Panc1 (cell line): ENCODE results near the gene GCK. TPM values are rescaled to one million over a fixed set of nuclear protein-coding genes. Genes with fewer than 3 reads are reported as not detected.

Experiments
- ATAC-seq: fragments of 200-7000 bp; cut with Tn5 transposase; 2 replicates; pipeline ENCODE4 v1.9.1; 2020; ENCODE audit warnings: mild to moderate bottlenecking, moderate library complexity
- BruUV-seq: library from RNA; stranded (reverse); fragments of 400-500 nt; replicated peaks from 2 replicates; lab custom pipeline; 2021; lab: Mats Ljungman, UMichigan
- CTCF ChIA-PET: fragments of 300-600 bp; sonication (Branson Sonifier 250); formaldehyde crosslinking; loops from one replicate; lab custom pipeline; 2022; ENCODE audit warnings: antibody characterized with exemption; lab: Charles Lee
- POLR2A ChIA-PET: fragments of 300-600 bp; sonication (Branson Sonifier 250); formaldehyde crosslinking; loops from one replicate; lab custom pipeline; 2022; ENCODE audit warnings: antibody characterized with exemption; lab: Charles Lee
- DNase-seq: peaks from one replicate; pipeline ENCODE4 v3.0.0-alpha.2; 2010; ENCODE audit warnings: low read depth, low spot score
- H3K27ac ChIP-seq: 2 replicates; pipeline ENCODE4 v1.5.1; 2011; ENCODE audit warnings: mild to moderate bottlenecking, low read length, inconsistent platforms
- H3K27me3 ChIP-seq: fragments of 200-500 bp; sonication (Bioruptor generic); 2 replicates; pipeline ENCODE4 v1.6.0; 2014; ENCODE audit warnings: low read length, inconsistent platforms; ENCODE audit not compliant: control insufficient read depth, insufficient read depth
- H3K36me3 ChIP-seq: fragments of 200-500 bp; sonication (Bioruptor generic); 2 replicates; pipeline ENCODE4 v1.5.1; 2014; ENCODE audit warnings: inconsistent platforms, mild to moderate bottlenecking, low read length, moderate library complexity; ENCODE audit not compliant: control insufficient read depth, insufficient read depth
- H3K4me1 ChIP-seq: 2 replicates; pipeline ENCODE4 v1.5.1; 2011; ENCODE audit warnings: inconsistent platforms, mild to moderate bottlenecking, low read length, moderate library complexity; ENCODE audit not compliant: control insufficient read depth, insufficient read depth
- H3K4me3 ChIP-seq, 2 experiments: 2 replicates each; pipeline ENCODE4 v1.5.1; 2011 to 2012; ENCODE audit warnings: low read depth in 2 of 2, low read length in 2 of 2, mild to moderate bottlenecking in 2 of 2, inconsistent platforms in 1 of 2, moderate library complexity in 1 of 2
- H3K9me3 ChIP-seq: fragments of 200-500 bp; sonication (Bioruptor generic); 2 replicates; pipeline ENCODE4 v1.5.1; 2014; ENCODE audit warnings: low read depth, mild to moderate bottlenecking, inconsistent platforms, low read length, moderate library complexity; ENCODE audit not compliant: control insufficient read depth, insufficient read depth
- CTCF ChIP-seq: fragments of 450-650 bp; IDR thresholded peaks from 2 replicates; pipeline ENCODE4 v1.5.1; 2017; ENCODE audit warnings: mild to moderate bottlenecking
- POLR2AphosphoS5 ChIP-seq: IDR thresholded peaks from 2 replicates; pipeline ENCODE4 v1.6.1; 2012; ENCODE audit warnings: mild to moderate bottlenecking, low read depth, low read length, moderate library complexity
- REST ChIP-seq, 2 experiments: IDR thresholded peaks; 2 replicates each; pipeline ENCODE4 v1.6.1; 2011 to 2012; ENCODE audit warnings: low read depth in 2 of 2, control low read depth in 1 of 2, low read length in 1 of 2, mild to moderate bottlenecking in 1 of 2, moderate library complexity in 1 of 2; ENCODE audit not compliant: insufficient read depth in 1 of 2
- SIN3A ChIP-seq: IDR thresholded peaks from 2 replicates; pipeline ENCODE4 v1.6.1; 2012; ENCODE audit warnings: low read depth, mild to moderate bottlenecking, low read length, moderate library complexity, borderline replicate concordance; ENCODE audit not compliant: insufficient read depth
- TCF7L2 ChIP-seq: IDR thresholded peaks from 2 replicates; pipeline ENCODE4 v1.6.1; 2011; ENCODE audit warnings: mild to moderate bottlenecking, low read depth, low read length, inconsistent platforms
- in situ Hi-C: cut with HindIII; loops from 2 replicates; pipeline ENCODE4 v1.10.0; 2016; ENCODE audit warnings: low sequenced_read_pairs, low pct_unique_long_range_greater_than_20kb
- intact Hi-C: fragments of 100-400 bp; cut with micrococcal nuclease; formaldehyde crosslinking; loops from one replicate; pipeline ENCODE4 v1.10.0; 2022; ENCODE audit not compliant: unreplicated experiment
- total RNA-seq: library from RNA; stranded (reverse); gene quantifications from one replicate; pipeline ENCODE4 v1.2.1, GENCODE V29; 2021; ENCODE audit not compliant: unreplicated experiment

GCK gene
- total RNA-seq, 1 experiment from 2014 or later: 0.36 TPM

- Histone ChIP-seq H3K36me3 (peaks cover 19% of the 10 kb centered on the region), H3K4me3 (peak overlapping the region in 1 of 2 experiments; percentile 87; a peak in 2 of 4 replicates), H3K27me3 (no peaks in the 10 kb centered on the region), H3K9me3 (no peaks in the 10 kb centered on the region), H3K4me1 (peaks cover 11% of the 10 kb centered on the region), H3K27ac (peak overlapping the region; percentile 97)
- in situ Hi-C loops (no loop called here), intact Hi-C loops (no loop called here)
- DNase-seq (no peak), ATAC-seq (no peak)
- CTCF ChIA-PET: interaction anchor here (0.7 kb wide), 1 partner anchor 74 kb away, joined by 4 read pairs; no protein-coding TSS in a partner anchor
- POLR2A ChIA-PET: no interaction called here
- TF ChIP-seq REST (IDR thresholded peaks at IDR 0.05; ENCODE audit: insufficient read depth in 1 of 2, low read depth in 2 of 2, low read length in 1 of 2): no peak
- no TSS peak for BruUV-seq
Measured at GRCh38 chr7:44121761-44122420, 67.3 kb downstream of the GCK start.

- Histone ChIP-seq H3K27ac (no peak overlapping the region), H3K9me3 (no peaks in the 10 kb centered on the region), H3K36me3 (peaks cover 19% of the 10 kb centered on the region), H3K4me3 (no peak overlapping the region), H3K27me3 (no peaks in the 10 kb centered on the region), H3K4me1 (peaks cover 11% of the 10 kb centered on the region)
- ATAC-seq (no peak), DNase-seq (no peak)
- in situ Hi-C loops (no loop called here), intact Hi-C loops (no loop called here)
- ChIA-PET POLR2A (interaction anchor here (0.6 kb wide), 1 partner anchor 13 kb away, joined by 8 read pairs; no protein-coding TSS in a partner anchor), CTCF (no interaction called here)
- TF ChIP-seq POLR2AphosphoS5 (no peak), REST (IDR thresholded peaks at IDR 0.05; ENCODE audit: insufficient read depth in 1 of 2, low read depth in 2 of 2, low read length in 1 of 2) (no peak), SIN3A (no peak), CTCF (no peak), TCF7L2 (no peak)
- no TSS peak for BruUV-seq
Measured at GRCh38 chr7:44120395-44120794, 68.8 kb downstream of the GCK start.
